ENCODE results near the gene HACE1.

DNA sequence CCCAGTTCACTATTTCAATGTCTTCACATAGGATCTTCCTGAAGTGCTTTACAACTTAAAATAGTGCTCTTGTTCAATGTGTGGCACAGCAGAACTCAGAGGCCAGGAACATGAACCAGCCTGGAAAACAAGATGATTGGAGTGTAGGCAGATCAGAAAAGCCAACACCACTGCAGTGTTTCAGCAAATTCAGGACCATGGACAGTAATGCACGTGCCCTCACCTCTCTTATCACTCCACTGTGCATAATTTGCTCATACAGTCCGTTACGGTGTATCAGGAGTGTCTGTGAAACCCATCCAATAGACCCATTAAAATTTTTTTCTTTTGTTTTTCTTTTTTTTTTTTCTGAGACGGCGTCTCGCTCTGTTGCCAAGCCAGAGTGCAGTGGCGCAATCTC lies 27.6 kb upstream of the HACE1 start:
- TF ChIP-seq, protein P1, sequence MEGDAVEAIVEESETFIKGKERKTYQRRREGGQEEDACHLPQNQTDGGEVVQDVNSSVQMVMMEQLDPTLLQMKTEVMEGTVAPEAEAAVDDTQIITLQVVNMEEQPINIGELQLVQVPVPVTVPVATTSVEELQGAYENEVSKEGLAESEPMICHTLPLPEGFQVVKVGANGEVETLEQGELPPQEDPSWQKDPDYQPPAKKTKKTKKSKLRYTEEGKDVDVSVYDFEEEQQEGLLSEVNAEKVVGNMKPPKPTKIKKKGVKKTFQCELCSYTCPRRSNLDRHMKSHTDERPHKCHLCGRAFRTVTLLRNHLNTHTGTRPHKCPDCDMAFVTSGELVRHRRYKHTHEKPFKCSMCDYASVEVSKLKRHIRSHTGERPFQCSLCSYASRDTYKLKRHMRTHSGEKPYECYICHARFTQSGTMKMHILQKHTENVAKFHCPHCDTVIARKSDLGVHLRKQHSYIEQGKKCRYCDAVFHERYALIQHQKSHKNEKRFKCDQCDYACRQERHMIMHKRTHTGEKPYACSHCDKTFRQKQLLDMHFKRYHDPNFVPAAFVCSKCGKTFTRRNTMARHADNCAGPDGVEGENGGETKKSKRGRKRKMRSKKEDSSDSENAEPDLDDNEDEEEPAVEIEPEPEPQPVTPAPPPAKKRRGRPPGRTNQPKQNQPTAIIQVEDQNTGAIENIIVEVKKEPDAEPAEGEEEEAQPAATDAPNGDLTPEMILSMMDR (IDR thresholded peaks at IDR 0.05; ENCODE audit: low read depth, low read length, poor library complexity, severe bottlenecking) = no peak
- no peak for TF ChIP-seq EZH2phosphoT487 (IDR thresholded peaks at IDR 0.05; ENCODE audit: borderline replicate concordance, low read length)
